WI38 (cell line): ENCODE measurements around the gene ZNF563.

Experiments used
- H3K4me3 ChIP-seq: 2 replicates; pipeline ENCODE4 v1.5.1; 2011; ENCODE audit warnings: low read depth, mild to moderate bottlenecking, control low read depth, low read length
- TF ChIP-seq, protein P1 (sequence below): IDR thresholded peaks from 2 replicates; pipeline ENCODE4 v1.5.1; 2012; ENCODE audit warnings: low read depth, mild to moderate bottlenecking, control low read depth, low read length

The ZNF563 gene

DNA sequence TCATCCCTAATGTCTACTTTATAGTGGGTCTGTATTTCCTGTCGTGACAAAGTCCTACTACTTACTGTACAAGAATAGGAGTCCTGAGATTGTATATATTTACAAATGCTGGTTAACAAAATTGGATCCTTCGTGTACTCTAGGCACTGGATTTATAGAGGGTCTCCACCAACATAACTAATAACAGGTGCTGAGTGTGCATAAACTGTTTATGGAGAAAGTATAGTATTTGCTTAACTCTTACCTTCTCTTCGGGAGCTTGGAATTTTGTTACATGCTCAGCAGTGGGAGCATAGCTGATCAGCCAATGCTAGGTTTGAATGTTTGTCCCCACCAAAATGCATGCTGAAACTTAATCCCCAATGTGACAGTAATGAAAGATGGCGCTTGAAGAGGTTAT is 19.9 kb upstream of the ZNF563 start:
- H3K4me3 ChIP-seq, result no peak overlapping the region
- TF ChIP-seq, protein P1, sequence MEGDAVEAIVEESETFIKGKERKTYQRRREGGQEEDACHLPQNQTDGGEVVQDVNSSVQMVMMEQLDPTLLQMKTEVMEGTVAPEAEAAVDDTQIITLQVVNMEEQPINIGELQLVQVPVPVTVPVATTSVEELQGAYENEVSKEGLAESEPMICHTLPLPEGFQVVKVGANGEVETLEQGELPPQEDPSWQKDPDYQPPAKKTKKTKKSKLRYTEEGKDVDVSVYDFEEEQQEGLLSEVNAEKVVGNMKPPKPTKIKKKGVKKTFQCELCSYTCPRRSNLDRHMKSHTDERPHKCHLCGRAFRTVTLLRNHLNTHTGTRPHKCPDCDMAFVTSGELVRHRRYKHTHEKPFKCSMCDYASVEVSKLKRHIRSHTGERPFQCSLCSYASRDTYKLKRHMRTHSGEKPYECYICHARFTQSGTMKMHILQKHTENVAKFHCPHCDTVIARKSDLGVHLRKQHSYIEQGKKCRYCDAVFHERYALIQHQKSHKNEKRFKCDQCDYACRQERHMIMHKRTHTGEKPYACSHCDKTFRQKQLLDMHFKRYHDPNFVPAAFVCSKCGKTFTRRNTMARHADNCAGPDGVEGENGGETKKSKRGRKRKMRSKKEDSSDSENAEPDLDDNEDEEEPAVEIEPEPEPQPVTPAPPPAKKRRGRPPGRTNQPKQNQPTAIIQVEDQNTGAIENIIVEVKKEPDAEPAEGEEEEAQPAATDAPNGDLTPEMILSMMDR, result no peak

DNA sequence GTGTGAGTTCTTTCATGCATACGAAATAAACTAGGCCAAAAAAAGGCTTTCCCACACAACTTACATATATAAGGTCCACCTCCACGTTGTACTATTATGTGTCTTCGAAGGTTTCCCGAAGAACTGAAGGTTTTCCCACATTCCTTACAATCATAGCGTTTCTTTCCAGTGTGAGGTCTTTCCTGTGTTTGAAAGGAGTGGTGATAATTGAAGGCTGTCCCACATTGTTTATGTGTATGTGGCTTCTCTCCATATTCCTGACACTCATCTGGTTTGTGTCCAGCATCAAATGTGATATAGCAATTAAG is 17.4 kb upstream of the ZNF563 start:
- H3K4me3 ChIP-seq, result no peak overlapping the region
- TF ChIP-seq, protein P1, result no peak

DNA sequence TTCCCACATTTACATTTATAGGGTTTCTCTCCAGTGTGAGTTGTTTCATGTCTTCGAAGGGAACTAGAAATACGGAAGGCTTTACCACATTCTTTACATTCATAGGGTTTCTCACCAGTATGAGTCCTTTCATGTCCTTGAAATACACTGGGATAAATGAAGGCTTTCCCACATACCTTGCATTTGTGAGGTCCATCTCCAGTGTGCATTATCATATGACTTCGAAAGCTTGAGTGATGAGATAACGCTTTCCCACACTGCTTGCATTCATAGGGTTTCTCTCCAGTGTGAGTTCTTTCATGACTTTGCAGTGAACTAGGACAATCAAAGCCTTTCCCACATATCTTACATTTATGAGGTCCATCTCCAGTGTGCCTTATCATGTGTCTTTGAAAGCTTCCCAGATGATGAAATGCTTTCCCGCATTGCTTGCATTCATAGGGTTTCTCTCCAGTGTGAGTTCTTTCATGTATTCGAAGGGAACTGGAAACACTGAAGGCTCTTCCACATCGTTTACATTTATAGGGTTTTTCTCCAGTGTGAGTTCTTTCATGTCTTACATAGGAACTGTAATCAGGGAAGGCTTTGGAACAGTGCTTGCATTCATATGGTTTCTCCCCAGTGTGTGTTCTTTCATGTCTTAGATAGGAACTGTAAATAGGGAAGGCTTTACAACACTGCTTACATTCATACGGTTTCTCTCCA is 16.9 kb upstream of the ZNF563 start:
- H3K4me3 ChIP-seq, result no peak overlapping the region
- TF ChIP-seq, protein P1, result no peak

DNA sequence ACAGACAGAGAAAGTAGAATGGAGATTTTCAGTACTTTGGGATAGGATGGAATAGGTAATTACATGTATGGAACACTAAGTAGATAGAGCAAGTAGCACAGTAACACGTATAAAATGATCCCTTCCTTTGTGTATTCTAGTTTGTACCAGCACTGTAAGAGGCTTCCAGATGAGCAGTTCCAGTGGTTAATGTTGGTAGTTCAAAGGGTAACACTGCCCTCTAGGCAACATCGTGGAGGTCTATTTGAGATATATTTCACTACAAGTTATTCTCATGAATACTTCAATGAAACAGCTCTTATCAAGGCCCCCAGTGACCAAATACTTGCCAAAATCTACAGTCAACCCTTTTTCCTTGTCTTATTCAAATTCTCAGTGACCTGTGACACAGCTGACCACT is 13.5 kb upstream of the ZNF563 start:
- no peak overlapping the region for H3K4me3 ChIP-seq
- TF ChIP-seq, protein P1, result no peak

DNA sequence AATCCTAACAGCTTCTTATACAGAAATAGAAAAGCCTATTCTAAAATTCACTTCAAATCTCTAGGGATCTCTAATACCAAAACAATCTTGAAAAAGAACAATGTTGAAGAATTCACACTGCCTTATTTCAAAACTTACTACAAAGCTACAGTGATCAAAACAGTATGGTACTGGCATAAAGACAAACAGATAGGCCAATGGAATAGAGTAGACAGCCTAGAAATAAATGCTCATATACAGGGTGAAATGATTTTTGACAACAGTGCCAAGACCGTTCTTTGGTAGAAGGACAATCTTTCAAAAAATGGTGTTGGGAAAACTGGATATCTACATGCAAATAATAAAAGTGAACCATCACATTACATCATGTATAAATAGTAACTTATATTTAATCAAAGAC is 11.8 kb upstream of the ZNF563 start:
- TF ChIP-seq, protein P1, result no peak
- no peak overlapping the region for H3K4me3 ChIP-seq

DNA sequence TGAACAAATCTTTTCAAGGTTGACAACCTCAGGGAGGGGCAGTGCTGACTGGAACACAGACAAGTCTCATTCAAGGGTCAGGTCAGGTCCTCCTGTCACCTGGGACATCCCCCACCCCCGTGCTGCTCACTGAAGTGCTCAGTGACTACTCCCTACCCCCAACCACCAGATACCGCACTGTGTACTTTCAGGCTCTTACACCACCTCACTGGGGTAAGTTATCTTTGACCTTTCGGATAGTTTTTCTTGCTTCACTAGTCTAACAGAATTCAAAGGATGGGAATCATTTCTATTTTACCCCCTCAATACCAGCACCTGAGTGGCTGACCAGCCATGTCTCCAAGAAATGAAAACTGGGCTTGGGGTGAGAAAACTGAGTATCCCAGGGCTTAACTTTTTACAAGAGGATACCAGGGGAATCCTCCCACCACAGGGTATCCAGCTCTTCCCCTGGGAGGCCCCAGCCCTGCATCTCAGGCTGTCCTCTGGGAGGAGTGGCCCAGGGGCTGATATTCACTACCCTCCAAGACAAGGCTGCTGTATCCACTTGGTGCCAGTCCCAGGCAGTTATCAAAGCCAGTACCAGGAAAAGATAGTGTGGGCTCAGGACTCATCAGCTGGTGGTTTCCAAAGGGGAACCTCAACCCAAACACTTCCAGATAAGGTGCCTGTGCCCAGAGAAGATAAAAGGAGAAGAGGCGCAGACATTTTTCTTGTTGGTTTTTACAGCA is 2.1 kb downstream of the ZNF563 start:
- H3K4me3 ChIP-seq, result no peak overlapping the region

DNA sequence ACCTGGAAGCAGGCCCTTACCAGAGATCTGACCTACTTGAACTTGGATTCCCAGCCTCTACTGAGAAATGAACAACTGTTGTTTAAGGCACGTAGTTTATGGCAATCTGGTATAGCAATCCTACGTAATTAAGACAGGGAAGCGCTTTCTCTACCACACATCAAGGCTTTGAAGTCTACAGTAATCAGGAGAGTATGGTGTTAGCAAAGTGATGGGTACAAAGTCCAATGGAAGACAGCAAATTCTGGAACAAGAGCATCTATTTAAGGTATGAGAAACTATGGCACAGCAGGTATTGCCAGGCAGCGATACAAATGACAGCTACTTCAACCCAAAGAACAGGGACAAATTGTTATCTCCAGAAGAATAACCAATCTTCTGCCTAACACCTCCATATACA is 3.1 kb downstream of the ZNF563 start:
- no peak overlapping the region for H3K4me3 ChIP-seq
- TF ChIP-seq, protein P1, result no peak

More for the DNA sequence above, 2.1 kb downstream of the ZNF563 start:
- TF ChIP-seq, protein P1, result no peak
